Body of pancreas (tissue), 4 donors: ENCODE data around the gene CDC25C.

ENCODE experiments used
- POLR2A ChIP-seq, 3 donors: fragments of 450-650 bp; IDR thresholded peaks; one replicate each; pipeline ENCODE4 v1.6.1; 2016; ENCODE audit warnings: antibody characterized with exemption in 3 of 3, mild to moderate bottlenecking in 2 of 3
- TF ChIP-seq, protein P1 (sequence below), 7 experiments: fragments of 450-650 bp in 4 of 7; fragments of 200-600 bp in 3 of 7; sonication (generic) in 3 of 7; IDR thresholded peaks; one replicate each; pipeline ENCODE4 v1.5.1; 2016 to 2019; ENCODE audit warnings: antibody characterized with exemption in 7 of 7

DNA sequence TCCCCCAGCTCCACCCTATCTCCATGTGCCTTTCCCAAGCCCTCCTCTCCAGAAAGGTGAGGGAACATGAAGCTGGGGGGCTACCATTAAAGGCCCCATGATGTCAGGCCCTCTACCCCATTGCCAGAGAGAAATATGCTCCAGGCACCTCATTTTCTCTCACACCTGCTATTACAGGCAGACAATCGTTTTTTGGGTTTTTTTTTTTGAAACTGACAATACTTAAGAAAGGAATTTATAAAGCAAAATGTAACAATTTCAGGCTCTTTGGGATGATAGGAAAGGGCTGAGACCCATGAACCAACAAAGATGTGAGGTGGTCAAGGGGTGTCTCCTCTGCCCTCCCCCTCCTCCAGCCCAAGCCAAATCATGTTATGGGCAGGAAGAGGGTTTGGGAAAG lies 55.7 kb downstream of the CDC25C start:
- TF ChIP-seq, protein P1, sequence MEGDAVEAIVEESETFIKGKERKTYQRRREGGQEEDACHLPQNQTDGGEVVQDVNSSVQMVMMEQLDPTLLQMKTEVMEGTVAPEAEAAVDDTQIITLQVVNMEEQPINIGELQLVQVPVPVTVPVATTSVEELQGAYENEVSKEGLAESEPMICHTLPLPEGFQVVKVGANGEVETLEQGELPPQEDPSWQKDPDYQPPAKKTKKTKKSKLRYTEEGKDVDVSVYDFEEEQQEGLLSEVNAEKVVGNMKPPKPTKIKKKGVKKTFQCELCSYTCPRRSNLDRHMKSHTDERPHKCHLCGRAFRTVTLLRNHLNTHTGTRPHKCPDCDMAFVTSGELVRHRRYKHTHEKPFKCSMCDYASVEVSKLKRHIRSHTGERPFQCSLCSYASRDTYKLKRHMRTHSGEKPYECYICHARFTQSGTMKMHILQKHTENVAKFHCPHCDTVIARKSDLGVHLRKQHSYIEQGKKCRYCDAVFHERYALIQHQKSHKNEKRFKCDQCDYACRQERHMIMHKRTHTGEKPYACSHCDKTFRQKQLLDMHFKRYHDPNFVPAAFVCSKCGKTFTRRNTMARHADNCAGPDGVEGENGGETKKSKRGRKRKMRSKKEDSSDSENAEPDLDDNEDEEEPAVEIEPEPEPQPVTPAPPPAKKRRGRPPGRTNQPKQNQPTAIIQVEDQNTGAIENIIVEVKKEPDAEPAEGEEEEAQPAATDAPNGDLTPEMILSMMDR (IDR thresholded peaks at IDR 0.05), result no peak
- no peak for TF ChIP-seq POLR2A (IDR thresholded peaks at IDR 0.05)
